Retina (tissue), 1 donor: ENCODE data around the gene MCUB.
"Not testable (repeated sequence)": the region's sequence is repeated elsewhere in the genome, so short reads cannot be mapped to it uniquely, and the experiment has no call there.

Source experiments
- DNase-seq: peaks from one replicate; pipeline ENCODE4 v3.0.0-alpha.2; 2016

Gene MCUB

DNA sequence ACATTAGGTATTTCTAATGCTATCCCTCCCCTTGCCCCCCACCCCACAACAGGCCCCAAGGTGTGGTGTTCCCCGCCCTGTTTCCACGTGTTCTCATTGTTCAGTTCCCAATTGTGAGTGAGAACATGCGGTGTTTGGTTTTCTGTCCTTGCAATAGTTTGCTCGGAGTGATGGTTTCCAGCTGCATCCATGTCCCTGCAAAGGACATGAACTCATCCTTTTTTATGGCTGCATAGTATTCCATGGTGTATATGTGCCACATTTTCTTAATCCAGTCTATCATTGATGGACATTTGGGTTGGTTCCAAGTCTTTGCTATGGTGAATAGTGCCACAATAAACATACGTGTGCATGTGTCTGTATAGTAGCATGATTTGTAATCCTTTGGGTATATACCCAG is 20.0 kb downstream of the MCUB start:
- not testable (repeated sequence) for DNase-seq

DNA sequence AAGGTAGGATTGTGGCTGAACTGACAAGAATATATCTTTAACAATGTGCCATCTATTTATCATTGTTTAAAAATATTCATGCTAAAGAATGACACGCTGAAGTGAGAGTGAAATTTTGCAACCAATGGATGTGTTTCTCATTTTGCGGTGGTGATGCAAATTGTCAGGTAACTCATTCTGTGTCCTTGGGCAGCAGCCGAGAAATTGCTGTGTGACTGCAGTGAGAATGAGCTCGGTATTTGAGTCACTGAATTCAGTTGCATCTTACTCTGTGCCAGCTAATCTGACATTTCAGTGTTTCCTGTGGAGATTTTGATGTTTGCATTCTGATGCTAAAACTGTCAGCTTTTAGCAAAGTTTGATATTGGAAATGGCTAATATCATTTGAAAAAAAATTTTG is 28.1 kb downstream of the MCUB start:
- no peak for DNase-seq

DNA sequence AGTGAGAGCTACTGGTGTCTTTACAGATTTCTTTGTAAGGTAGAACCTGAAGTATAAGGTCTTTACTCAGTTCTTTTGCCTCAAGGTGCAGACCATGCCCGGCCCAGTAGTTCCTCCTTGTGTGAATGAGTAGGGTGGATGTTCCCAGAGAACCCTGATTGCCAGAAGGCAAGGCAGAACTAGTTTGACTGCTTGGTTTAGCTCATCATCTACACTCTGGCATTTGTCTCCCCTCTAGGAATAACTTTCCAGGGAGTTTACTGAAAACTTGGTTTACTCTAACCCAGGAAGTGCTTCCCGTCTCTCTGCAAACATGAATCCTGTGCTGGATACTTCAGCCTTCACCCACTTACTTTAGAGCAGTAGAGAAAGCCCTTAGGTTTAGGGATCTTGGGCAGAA is 29.1 kb downstream of the MCUB start:
- no peak for DNase-seq

DNA sequence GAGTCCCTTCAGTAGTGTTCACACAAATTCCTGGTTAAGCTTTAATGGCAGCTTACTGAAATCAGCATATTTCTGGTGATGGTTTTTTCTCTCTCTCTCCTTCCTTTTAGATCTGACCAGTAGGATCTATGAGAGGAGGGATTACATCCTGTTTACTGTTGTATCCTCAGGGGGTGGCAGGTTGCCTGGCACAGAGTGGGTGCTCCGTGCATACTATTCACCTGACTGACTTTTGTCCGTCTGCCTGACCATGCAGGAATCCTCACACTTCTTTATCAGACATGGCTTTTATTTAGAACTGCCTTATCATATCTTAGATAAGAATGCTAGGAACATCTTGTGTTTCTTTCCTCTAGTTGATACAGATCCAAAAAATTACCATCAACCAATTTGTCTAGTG is 29.6 kb downstream of the MCUB start:
- no peak for DNase-seq

- DNase-seq, result no peak
Observed at GRCh38 chr4:109590905-109591304, 30.9 kb downstream of the MCUB start.

- DNase-seq, result no peak
Observed at GRCh38 chr4:109592367-109592766, 32.3 kb downstream of the MCUB start.

DNA sequence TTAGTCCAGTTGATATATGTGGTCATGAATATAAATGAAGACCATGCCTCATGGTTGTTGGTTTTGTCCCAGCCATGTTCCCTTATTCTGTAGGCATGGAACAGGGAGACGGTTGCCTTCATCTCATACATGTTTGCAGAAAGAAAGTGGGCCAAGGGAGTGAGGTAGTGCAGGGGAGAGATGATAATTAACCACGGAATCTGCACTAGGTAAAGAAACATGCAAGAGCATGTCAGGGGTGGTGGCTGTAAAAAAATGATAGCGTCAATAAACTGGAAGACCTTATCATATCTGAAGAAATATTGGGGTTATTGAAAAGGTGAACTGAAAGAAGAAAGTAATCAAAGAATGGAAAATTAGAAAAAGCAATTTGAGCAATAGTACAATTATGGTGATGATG is 35.1 kb downstream of the MCUB start:
- not testable (repeated sequence) for DNase-seq

GRCh38 chr4:109596420-109597085 is 36.5 kb downstream of the MCUB start:
- DNase-seq, result not testable (repeated sequence)

GRCh38 chr4:109599046-109599652 is 39.1 kb downstream of the MCUB start:
- no peak for DNase-seq

- no peak for DNase-seq
Observed at GRCh38 chr4:109600431-109600830, 40.4 kb downstream of the MCUB start.

GRCh38 chr4:109601336-109601735 is 41.3 kb downstream of the MCUB start:
- no peak for DNase-seq

DNA sequence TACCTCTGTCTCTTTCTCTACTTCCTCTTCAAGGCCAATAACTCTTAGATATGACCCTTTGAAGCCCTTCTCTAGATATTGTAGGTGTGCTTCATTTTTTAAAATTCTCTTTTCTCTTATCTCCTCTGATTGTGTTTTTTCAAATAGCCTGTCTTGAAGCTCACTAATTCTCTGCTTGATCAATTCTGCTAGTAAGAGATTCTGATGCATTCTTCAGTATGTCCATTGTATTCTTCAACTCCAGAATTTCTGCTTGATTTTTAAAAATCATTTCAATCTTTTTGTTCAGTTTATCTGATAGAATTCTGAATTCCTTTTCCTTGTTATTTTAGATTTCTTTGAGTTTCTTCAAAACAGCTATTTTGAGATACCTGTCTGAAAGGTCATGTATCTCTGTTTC is 47.9 kb downstream of the MCUB start:
- DNase-seq, result no peak

DNA sequence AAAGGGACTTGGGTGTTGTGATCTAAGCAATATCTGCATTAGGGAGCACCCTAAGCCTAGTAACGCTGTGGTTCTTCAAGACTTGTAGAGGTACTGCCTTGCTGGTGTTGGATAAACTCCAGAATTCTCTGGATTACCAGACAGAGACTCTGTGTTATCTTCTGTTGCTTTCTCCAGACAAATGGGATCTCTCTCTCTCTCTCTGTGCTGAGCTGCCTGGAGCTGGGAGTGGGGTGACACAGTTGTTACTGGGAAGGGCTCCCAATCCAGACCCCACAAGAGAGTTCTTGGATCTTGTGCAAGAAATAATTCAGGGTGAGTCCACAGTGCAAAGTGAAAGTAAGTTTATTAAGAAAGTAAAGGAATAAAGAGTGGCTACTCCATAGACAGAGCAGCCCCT is 48.8 kb downstream of the MCUB start:
- no peak for DNase-seq

DNA sequence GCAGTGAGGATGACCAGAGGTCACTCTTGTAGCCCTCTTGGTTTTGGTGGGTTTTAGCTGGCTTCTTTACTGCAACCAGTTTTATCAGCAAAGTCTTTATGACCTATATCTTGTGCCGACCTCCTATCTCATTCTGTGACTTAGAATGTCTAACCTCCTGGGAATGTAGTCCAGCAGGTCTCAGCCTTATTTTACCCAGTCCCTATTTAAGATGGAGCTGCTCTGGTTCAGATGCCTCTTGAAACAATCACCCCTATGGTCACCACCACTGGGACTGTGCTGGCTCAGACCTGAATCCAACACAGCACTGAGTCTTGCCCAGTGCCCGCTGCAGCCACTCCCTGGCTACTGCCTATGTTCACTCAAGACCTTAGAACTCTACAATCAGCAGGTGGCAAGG is 49.4 kb downstream of the MCUB start:
- no peak for DNase-seq

DNA sequence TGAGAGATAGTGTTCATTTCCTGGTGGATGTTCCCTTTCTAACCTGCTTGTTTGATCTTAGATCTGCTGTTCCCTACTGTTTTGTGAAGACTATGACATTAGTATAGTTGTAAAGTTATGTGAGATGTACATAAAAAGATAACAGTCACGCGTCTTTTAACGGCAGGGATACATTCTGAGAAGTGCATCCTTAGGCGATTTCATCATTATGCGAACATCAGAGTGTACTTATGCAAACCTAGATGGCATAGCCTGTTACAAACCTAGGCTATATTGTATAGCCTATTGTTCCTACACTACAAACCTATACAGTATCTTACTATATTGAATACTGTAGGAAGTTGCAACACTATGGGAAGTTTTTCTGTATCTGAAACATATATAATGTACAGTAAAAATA is 50.4 kb downstream of the MCUB start:
- DNase-seq, result no peak

DNA sequence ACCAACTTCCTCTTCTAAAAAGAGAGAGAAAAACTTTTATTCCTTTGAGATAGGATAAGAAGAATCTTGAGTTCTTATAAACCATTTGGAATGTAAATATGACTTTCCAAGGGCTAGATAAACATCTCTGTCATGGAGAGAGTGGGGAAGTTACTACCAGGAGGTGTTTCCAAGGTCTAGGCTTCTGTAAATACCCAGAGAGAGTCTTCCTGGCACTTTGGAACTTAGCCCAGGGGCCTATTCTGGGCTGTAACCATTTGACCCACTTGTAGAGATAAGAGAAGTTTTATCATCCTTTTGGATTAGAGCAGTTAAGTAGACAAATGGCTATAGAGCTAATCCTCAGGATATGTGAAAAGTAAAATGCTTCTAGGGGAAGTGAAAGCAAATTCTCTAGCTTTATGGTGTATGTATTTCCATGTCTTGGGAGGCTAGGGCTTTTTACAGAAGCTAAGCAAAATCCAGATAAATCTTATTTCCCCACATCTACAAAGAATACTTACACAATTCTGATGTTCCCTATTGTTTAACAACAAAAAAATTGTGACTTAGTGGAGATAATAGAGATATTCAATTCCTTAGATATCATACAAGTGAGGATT is 51.1 kb downstream of the MCUB start:
- no peak for DNase-seq

DNA sequence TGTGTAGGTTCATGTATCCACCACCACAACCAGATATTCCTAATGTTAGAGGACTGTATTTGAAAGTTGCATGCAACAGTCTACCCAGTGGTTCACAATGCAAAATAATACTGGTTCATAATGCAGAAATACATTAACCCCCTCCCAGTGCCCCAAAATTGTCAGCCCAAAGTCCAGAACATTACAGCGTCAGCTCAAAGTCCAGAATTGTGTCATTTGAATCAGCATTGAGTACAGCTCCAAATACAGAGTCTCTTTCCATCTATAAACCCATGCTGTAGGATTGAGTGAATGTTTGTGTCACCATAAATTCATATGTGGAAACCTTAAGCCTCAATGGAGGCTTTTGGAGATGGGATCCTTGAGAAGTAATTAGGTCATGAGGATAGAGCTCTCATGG is 54.0 kb downstream of the MCUB start:
- DNase-seq, result no peak

GRCh38 chr4:109614466-109614865 is 54.4 kb downstream of the MCUB start:
- no peak for DNase-seq

DNA sequence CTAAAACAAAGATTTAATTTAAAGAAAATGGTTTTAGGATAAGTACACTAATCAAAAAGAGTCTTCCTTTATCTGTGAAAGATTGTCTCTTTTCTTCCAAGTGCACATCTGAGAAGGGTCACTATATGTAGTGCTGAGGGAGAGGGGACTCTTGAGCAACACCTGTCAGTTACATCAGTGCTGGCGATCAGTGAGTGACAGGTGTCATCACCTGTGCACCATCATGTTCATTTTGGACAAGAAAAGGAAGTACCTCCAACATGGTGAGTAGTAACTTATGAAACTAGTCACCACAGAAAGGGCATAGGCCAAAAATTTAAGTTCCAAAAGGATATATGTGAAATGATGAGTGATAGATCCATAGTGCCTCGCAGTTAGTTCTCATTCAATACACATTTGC is 55.7 kb downstream of the MCUB start:
- no peak for DNase-seq

GRCh38 chr4:109616243-109616642 is 56.2 kb downstream of the MCUB start:
- DNase-seq, result no peak

- DNase-seq, result no peak
Observed at GRCh38 chr4:109622626-109623025, 62.6 kb downstream of the MCUB start.

DNA sequence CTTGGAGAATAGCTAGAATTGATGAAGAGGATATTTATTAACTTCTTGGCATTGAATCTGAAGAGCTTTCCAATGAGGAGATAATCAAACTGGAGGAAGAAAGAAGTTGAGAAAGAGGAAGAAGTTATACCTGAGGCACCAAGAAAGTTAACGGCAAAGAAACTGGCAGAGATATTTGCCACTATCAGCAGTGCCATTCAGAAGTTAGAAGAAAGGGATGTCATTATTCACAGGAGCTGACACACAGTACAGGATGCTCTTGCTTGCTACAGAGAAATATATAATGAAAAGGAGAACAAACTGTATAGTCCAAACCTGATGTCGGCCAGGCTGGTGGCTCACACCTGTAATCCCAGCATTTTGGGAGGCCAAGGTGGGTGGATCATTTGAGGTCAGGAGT is 64.5 kb downstream of the MCUB start:
- DNase-seq, result no peak

DNA sequence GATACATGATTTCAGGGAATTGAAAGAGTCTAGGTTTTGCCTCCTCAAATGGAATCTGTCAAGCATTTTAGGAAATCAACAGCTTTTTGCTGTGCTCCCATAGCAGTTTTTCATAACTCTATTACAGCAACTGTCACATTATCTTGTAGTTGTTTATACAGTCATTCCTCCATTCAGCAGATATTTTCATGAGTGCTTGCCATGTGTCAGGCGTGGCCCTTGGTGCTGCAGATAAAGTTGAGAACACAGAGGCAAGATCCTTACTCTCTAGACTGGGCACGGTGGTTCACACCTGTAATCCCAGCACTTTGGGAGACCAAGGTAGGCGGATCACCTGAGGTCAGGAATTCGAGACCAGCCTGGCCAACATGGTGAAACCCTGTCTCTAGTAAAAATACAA is 67.3 kb downstream of the MCUB start:
- DNase-seq, result no peak

DNA sequence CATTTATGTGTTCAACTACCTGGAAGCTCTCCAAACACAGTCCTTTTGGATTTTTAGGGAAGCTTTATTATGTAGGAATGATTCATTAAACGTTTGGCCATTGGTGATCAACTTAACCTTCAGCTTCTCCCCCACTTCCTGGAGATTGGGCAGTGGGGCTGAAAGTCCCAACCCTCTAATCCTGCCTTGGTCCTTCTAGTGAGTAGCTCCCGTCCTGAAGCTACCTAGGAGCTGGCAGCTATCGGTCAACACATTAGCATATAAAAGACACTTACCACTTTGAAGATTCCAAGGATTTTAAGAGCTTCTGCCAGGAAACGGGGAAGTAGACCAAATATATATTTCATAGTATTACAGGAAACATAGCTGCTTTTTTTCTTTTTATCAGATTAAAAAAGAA is 69.7 kb downstream of the MCUB start:
- no peak for DNase-seq
